HG02588 (cell line): ENCODE measurements around the gene NUP133.
"Not testable (repeated sequence)": the region's sequence is repeated elsewhere in the genome, so short reads cannot be mapped to it uniquely, and the experiment has no call there.

ENCODE experiments used
- ATAC-seq: cut with Tn5 transposase; IDR thresholded peaks from one replicate; pipeline ENCODE4 v1.9.1; 2021; ENCODE audit warnings: mild to moderate bottlenecking, moderate library complexity; ENCODE audit not compliant: unreplicated experiment

Gene NUP133

DNA sequence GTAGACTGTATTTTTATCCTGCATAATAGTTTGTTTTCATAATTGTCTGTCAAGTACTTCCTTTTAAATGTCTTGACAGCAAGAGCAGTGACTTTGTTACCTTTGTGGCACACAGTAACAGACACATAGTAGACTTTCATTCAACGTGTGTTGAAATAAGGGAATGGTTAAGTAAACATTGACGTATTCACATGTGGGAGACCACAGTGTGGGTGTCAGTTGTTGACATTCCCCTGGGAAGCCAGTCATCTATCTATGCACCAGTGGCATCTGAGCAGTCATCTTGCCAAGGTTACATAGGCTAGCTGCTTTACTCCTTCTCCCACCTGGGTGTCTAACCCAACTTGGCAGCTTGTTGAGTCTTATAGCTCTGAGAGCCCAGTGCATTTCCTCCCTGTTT, 1.4 kb upstream of the NUP133 start:
- ATAC-seq = no peak

DNA sequence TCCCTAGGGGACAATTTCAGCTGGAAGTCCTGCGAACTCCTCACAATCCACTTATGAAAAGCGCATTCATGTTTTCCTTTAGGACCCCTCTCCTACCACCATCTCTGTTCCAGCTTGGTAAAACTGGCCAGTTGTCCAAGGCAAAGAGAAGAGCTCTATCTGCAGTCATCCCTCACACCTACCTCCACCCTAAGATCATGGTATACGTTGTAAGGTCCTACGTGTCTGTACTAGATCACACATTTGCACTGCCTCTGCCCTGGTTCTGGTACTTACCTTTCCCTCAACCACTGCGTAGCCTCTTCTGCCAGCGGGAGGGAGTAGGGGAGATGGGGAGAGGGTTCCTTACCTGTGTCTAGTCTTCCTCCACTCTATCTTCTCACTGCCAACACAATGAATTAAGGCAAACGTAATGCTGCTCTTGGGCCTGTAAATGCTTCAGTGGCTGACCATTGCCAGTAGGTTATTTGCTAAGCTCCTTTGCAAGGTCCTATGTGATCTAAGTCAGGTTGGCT, 739 bp upstream of the NUP133 start:
- ATAC-seq = no peak

DNA sequence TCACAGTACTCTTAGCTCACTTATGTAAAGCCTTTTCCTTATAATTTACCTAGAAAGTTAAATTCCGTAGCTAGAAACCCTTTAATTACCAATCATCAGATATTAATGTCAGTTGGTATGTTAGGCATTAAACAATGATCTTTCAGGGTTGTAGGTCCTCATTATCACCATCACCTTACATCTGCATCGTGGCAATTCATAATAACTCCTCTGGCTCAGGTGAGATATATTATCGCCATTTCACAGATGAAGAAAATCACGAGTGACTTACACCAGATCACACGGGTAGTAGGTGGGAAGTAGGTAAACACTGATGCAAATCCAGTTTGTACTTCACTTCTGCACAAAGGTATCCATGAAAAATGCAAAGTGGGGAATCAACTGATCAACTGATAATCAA, 639 bp downstream of the NUP133 start:
- no peak for ATAC-seq

DNA sequence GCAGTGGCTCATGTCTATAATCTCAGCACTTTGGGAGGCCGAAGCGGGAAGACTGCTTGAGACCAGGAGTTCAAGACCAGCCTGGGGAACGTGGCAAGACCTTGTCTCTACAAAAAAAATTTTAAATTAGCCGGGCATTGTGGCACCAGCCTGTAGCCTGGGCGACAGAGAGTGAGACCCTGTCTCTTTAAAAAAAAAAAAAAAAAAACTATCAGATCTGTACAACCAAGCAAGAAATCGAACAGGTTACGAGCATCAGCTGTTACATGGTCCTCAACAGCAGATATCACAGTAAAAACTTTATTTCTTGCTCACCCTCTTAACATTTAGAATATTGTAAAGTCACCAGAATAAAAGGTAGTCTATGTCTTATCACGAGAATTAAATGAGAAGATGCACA, 1.5 kb downstream of the NUP133 start:
- ATAC-seq = no peak

DNA sequence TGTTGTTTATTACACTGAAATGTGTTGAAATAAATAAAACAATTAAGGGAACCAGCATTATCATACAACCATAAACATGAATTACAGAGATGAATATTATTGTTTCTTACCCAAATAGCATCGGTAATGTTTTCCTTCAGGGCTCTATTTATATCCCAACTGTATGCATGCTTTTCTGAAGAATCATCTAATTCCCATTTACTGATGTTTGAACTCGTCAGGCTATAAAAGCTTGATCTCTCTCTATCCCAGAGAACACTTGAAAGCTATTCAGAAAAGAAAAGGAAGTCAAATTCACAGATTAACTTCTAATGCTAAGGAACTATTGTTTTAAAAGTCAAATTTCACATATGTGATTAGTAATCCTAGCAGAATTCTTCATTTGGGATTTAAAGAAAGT, 12.4 kb downstream of the NUP133 start:
- ATAC-seq = no peak

DNA sequence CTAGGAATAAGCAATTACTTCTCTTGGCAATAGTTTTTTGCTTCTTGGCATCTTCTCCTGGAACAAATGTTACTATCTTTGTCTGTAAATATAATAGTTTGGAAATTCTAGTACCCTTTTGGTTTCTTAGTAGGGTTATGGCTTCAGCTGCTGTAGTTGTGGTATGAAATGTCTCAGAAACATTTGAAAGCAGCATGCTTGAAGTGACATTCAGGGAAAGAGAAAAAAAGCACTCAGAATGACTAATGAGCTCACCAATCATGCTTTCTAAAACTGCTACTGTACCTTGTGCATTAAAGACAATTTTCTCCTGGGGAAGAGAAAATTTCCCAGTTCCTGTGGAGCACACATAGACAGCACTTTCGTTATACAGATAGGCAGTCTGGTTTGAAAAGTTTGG, 21.0 kb downstream of the NUP133 start:
- ATAC-seq = no peak

DNA sequence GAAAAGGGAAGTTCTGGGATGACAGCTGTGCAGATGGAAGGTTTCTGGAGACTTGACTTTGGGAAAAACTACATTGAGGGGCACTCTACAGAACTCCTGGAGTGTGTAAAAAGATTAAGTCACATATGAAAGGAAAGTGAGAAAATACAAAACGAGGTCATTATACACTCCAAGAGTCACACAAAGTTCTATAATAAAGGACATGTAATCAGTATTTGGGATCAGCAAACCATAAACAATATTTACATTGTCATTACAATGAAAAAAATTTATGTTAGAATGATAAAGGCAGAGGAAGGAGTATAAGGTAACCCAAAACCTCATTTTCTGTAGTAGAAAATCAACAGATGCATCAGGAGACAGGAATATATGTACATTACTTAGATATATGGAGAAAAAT, 22.8 kb downstream of the NUP133 start:
- no peak for ATAC-seq

DNA sequence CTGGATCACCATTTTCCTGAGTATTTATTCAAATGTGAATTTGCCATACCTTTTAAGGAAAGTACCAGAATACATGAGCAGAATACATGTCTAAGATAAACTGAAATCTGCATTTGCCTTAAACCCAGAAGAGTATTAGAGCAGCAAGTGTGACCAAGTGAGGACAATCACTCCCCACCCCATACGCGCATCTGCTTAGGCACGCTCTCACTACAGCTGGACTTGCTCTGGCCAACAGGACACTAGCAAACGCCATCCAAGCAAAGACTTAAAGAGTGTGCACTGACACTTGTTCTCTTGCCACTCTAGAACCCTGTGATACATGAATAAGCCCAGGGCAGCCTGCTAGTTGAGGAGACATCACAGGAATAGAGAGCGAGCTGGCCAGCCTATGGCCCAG, 25.6 kb downstream of the NUP133 start:
- no peak for ATAC-seq

DNA sequence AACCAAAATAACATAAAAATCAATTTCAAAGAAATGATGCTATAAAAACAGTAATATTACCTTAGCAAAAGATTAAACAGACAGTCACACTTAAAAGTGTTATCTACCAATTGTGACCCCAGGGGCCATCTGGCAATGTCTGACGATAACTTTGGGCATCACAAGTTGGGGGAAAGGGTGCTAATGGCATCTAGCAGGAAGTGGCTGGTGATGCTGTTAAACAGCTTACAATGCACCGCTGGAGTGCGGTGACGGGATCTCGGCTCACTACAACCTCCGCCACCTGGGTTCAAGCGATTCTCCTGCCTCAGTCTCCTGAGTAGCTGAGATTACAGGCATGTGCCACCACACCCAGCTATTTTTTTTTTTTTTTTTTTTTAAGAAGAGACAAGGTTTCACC, 27.6 kb downstream of the NUP133 start:
- ATAC-seq = no peak

DNA sequence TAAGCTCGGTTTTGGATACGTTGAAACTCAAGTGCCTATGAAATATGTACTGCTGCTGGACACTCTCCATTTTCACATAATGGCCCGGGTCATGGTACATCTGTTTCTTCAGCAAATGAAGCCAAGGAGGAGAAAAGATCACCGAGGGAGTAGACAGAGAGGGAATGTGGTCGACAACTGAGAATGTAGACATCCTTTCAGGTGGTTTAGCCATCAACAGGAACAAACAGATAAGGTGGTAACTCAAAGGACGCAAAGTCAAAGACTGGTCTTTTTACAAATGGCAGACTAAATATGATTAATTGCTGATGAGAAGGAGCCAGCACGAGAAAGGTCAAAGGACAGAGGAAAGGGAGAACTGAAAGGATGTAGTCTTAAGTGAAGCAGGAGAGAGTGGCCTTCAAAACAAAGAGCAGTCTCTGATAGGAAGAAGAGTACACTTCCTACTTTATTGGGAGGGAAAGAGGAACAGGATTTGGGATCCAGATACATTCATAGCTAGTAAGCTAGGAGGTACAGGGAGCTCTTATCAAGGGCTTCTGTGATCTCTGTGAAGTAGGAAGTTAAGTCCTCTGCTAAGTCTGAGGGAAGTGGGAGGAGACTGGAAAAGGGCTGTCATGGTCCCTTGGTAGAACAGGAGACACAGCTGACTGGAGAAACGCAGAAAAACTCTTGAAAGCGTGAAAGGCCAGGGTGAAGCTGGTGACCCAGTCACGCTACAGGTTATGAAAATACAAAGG, 28.3 kb downstream of the NUP133 start:
- ATAC-seq = peak; percentile 74

DNA sequence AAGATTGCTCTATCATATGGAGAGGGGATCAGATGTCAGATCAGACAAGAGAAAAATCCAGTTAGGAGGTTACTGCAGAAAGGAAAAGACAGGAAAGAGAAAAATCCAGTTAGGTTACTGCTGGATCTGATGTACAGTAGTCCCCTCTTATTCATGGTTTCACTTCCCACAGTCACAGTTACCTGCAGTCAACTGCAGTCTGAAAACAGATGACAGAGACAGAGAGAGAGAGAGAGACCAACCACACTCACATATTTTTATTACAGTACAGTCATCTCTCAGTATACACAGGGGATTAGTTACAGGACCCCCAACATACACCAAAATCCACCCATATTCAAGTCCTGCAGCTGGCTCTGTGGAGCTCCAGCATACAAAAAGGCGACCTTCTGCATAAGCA, 29.3 kb downstream of the NUP133 start:
- peak; percentile 69 for ATAC-seq

DNA sequence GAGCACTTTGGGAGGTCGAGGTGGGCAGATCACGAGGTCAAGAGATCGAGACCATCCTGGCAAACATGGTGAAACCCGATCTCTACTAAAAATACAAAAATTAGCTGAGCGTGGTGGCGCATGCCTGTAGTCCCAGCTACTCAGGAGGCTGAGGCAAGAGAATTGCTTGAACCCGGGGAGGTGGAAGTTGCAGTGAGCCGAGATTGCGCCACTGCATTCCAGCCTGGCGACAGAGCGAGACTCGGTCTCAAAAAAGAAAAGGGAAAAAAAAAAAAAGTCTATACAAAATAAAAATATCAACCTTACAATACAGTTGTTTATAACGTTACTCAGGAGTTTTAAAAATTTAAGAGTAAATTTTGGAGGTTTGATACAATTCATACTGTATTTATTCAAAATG, 32.3 kb downstream of the NUP133 start:
- not testable (repeated sequence) for ATAC-seq

DNA sequence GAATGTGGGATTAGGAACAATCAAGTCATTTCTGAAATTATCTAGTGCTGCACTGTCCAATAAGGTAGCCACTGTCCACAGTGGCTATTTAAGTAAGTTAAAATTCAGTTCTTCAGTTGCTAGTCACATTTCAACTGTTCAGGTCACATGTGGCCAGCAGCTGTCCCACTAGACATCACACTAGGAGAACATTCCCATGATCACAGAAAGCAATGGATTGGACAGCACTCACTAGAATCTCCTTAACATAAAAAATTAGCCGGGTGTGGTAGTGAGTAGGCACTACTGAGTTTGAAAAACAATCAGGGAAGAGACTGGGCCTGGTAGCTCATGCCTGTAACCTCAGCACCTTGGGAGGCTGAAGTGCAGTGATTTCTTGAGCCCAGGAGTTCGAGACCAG, 33.6 kb downstream of the NUP133 start:
- ATAC-seq = no peak

DNA sequence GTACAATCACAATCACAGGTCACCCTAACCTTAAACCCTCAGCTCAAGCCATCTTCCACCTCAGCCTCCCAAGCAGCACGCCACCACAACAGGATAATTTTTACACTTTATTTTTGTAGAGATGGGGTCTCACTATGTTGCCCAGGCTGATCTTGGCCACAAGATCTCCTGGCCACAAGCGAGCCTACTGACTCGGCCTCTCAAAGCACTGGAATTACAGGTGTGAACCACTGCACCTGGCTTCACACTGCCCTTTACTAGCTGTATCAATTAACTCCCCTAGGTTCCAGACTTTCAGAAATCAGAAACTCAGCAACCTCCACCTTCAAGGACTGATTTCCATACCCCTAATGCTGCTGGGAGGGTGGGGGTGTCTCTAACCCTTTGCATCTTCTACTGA, 37.0 kb downstream of the NUP133 start:
- no peak for ATAC-seq

DNA sequence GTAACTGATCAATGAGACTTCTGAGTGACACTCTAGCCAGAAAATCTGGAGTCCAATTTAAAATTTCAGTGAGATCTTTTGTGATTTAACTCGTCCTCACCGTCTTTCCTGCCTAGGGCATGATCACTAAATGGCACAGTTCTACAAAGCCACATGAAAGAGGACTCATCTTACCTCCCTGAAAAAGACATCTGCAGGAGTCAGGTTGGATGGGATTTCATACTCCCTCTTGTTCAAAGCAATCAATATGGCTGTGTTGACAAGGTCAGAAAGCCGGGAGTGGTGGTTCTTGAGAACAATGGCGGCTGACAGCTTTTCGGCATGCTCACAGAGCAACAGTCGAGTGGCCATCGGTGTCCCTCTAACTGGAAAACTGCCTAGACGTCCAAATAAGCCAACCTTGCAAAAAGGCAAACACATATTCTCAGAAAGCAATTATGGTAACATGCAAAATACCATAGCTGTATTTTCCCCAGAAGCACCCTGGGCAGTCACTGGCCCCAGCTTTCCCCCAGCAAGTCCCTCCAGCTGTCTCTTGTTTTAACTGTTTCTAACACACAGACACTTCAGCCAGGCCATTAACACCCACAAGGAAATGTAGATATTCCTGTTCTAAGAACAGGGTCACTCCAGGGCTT, 37.6 kb downstream of the NUP133 start:
- no peak for ATAC-seq

DNA sequence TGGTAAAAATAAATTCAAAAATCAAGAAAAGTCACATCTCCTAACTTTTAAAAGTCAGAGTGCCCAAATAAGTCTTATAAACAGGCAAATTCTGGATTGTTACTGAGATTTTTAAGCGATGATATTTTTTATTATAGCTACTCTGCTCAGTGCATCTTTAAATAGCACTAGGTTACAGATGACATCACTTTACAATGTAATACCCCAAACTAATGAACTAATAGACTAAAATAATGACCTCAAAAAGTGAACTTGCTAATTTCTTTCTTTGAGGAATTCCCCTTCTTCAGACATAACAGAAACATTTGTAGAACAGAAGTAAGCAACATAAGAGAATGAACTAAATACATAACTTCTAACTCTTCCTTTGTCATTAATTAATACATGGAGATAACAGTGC, 41.3 kb downstream of the NUP133 start:
- no peak for ATAC-seq

DNA sequence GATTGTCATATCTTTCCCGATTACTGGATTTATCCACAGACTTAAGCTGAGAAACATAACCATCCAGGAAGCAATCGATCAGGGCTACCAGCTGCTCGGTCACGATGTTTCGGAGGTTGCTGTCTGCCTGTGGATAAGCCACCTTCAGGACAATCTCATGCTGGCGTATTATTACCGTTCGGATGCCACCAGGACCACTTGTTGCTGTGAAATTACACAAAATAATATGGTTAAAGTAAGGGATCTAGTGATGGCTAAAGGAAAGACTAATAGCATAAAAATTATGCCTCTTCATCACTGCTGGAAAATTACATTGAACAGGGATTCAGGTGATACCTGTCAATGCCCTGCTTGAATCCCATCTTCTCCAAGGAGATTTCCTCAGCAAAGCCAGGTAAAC, 43.5 kb downstream of the NUP133 start:
- no peak for ATAC-seq

DNA sequence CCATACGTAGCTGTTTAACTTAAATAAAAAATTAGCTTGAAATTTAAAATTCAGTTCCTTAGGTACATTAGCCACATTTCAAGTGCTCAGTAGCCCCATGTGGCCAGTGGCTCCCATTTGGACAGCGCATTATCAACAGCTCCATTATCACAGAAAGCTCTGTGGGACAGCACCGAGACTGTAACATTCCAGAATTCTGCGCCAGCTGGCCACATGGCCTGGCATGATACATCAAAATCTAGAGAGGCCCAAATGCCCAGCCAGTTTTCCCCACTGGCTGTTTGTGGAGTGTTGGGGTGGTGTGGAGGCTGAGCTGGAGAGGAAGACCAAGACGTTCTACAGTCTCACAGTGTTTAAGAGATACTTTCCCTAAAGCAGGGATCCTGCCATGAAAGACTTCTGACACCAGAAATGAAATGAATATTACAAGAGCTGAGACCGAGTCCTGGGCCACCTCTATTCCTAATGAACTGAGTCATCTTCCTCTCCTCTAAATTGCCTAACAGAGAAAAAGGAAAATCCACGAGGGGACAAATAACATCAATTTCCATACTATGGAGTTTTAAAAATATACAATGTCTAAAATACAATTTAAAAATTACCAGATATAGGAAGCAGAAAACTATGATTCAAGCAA, 47.0 kb downstream of the NUP133 start:
- ATAC-seq = no peak

DNA sequence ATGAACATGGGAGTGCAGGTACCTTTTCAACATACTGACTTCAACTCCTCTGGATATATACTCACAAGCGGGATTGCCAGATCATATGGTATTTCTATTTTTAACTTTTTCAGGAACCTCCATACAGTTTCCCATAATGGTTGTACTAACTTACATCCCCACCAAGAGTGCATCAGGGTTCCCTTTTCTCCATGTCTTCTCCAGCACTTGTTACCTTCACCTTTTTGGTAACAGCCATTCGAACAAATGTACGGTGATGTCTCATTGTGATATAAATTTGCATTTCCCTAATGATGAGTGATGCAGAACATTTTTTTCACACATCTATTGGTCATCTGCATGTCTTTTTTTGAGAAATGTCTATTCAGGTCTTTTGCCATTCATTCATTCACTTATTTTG, 48.3 kb downstream of the NUP133 start:
- no peak for ATAC-seq

DNA sequence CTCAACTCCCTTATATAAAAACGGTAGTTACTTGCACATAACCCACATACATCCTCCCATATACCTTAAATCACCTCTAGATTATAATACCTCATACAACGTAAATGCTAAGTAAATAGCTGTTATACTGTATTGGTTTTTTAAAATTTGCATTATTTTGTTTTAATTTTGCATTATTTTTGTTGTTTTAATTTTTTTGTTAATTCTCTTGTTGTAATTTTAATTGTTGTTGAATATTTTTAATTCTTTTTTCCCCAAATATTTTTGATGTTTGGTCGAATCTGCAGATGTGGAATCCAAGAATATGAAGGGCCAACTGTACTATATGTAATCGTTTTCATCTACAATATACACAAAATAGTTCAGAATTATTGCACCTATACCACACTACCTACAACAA, 50.7 kb downstream of the NUP133 start:
- no peak for ATAC-seq

DNA sequence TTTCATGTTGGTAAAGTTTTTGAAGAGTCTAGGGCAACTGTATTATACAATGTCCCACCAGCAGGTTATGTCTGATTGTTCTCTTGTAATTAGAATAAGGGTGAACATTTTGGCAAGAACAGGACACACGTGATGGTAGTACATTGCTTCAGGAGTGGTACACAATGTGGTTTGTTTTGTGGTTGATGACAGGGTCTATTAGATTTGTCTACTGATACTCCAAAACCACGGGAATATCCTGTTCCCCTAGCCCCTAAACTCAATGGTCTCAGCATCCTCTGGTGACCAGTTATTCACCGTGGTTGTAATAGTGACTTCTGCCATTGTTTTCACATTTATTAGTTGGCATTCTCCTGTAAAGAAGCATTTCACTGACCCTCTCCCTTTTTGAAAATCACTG, 52.1 kb downstream of the NUP133 start:
- no peak for ATAC-seq

DNA sequence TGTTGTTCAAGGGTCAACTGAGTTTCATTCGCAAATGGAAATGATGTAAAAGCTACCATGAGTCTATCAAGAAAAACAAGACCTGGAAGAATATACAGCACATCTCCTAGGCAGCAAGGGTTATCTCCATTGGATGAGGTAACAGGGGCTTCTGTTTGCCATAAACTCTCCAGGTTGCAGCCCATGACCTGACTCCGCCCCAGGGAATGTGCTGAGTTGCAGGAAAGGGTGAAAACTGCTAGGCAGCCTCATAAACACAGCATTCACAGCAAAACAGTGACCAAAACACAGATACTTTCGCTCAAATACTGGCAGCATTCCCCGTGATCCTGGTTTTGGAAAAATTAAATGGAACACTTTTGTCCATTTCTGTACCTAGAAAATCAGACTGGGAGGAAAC, 54.1 kb downstream of the NUP133 start:
- ATAC-seq = no peak
